ENCODE results near the gene TRIM34.
"Not testable (repeated sequence)": the region's sequence is repeated elsewhere in the genome, so short reads cannot be mapped to it uniquely, and the experiment has no call there.

Gene TRIM34

GRCh38 chr11:5621580-5621979, 3.2 kb upstream of the TRIM34 start:
- DNase-seq (ENCODE audit: low spot score), result no peak

- DNase-seq (ENCODE audit: low spot score), result no peak
Observed at GRCh38 chr11:5622802-5623201, 2.0 kb upstream of the TRIM34 start.

GRCh38 chr11:5625281-5625680, 480 bp downstream of the TRIM34 start:
- DNase-seq (ENCODE audit: low spot score), result no peak

- no peak for DNase-seq (ENCODE audit: low spot score)
Observed at GRCh38 chr11:5626196-5626595, 1.4 kb downstream of the TRIM34 start.

GRCh38 chr11:5631417-5631816, 6.6 kb downstream of the TRIM34 start:
- no peak for DNase-seq (ENCODE audit: low spot score)

- DNase-seq (ENCODE audit: low spot score), result no peak
Observed at GRCh38 chr11:5631969-5632635, 7.3 kb downstream of the TRIM34 start.

- no peak for DNase-seq (ENCODE audit: low spot score)
Observed at GRCh38 chr11:5639953-5640352, 15.2 kb downstream of the TRIM34 start.

GRCh38 chr11:5643585-5643984, 18.8 kb downstream of the TRIM34 start:
- no peak for DNase-seq (ENCODE audit: low spot score)

GRCh38 chr11:5646139-5646538, 21.3 kb downstream of the TRIM34 start:
- no peak for DNase-seq (ENCODE audit: low spot score)

- DNase-seq (ENCODE audit: low spot score), result no peak
Observed at GRCh38 chr11:5655474-5655873, 30.7 kb downstream of the TRIM34 start.

- not testable (repeated sequence) for DNase-seq (ENCODE audit: low spot score)
Observed at GRCh38 chr11:5656956-5657355, 32.2 kb downstream of the TRIM34 start.

GRCh38 chr11:5658318-5658717, 33.5 kb downstream of the TRIM34 start:
- no peak for DNase-seq (ENCODE audit: low spot score)

GRCh38 chr11:5663511-5663910, 38.7 kb downstream of the TRIM34 start:
- no peak for DNase-seq (ENCODE audit: low spot score)

GRCh38 chr11:5665051-5665570, 40.3 kb downstream of the TRIM34 start:
- DNase-seq (ENCODE audit: low spot score), result no peak

GRCh38 chr11:5665746-5666401, 41.1 kb downstream of the TRIM34 start:
- no peak for DNase-seq (ENCODE audit: low spot score)

- DNase-seq (ENCODE audit: low spot score), result no peak
Observed at GRCh38 chr11:5666402-5666793, 41.6 kb downstream of the TRIM34 start.

- no peak for DNase-seq (ENCODE audit: low spot score)
Observed at GRCh38 chr11:5671831-5672230, 47.0 kb downstream of the TRIM34 start.

- DNase-seq (ENCODE audit: low spot score), result no peak
Observed at GRCh38 chr11:5674391-5674790, 49.6 kb downstream of the TRIM34 start.

- DNase-seq (ENCODE audit: low spot score), result no peak
Observed at GRCh38 chr11:5679811-5680210, 55.0 kb downstream of the TRIM34 start.

- DNase-seq (ENCODE audit: low spot score), result not testable (repeated sequence)
Observed at GRCh38 chr11:5682890-5683441, 58.2 kb downstream of the TRIM34 start.

GRCh38 chr11:5683620-5684019, 58.8 kb downstream of the TRIM34 start:
- DNase-seq (ENCODE audit: low spot score), result peak; percentile 40

- DNase-seq (ENCODE audit: low spot score), result no peak
Observed at GRCh38 chr11:5684036-5684645, 59.3 kb downstream of the TRIM34 start.

Measured in CD4-positive, alpha-beta T cell treated with Interleukin-15 for 4 hours (primary cell).